ENCODE results near the gene MYL3.

Gene MYL3

DNA sequence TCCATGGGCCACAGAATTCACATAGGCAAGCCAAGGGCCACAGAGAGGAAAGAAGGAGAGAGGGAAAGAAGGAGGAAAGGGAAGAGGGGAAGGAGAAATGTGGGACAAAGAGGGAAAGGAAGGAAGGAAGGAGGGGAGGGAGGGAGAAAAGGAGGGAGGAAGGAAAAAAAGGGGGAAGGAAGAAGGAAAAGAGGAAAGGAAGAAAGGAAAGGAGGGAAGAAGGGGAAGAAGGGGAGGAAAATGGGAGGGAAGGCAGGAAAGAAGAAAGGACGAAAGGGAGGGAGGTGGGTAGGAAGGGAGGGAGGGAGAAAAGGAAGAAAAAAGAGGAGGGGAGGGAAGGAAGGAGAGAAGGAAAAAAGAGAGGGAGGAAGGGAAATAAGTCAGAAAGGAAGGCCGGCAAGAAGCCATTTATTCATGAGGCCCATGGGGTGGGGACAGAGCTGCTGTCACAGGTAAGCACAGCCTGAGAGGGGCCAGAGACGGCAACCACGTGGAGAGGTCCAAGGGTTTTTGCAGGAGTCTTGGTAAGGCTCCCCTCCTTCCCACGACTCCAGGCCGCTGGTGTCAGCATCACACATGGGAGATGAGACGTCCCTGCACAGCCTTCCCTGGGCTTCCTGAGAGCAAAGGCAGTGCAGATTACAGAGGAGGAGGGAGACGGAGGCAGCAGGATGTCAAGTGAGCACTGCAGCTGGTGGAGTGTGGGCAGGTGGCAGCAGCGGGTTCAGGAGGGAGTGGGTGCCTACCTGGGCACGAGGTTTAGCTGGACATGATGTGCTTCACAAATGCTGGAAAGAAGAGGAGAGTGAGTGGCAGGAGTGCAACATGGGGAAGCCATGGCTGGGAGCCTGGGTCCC, 5.5 kb downstream of the MYL3 start:
- Histone ChIP-seq H3K27ac (no peak overlapping the region), H3K4me1 (ENCODE audit: low read depth, poor library complexity, severe bottlenecking) (no peaks in the 10 kb centered on the region), H3K9ac (no peak overlapping the region), H3K4me2 (no peak overlapping the region), H3K4me3 (IDR thresholded peaks at IDR 0.05; ENCODE audit: insufficient read depth, low read depth, low read length) (no peak overlapping the region), H3K79me2 (ENCODE audit: insufficient read depth, low read depth) (no peaks in the 10 kb centered on the region), H2AFZ (ENCODE audit: low read depth) (no peak overlapping the region), H3K36me3 (ENCODE audit: insufficient read depth) (no peaks in the 10 kb centered on the region), H4K20me1 (ENCODE audit: insufficient read depth) (no peaks in the 10 kb centered on the region), H3K27me3 (ENCODE audit: insufficient read depth, low read depth) (no peaks in the 10 kb centered on the region)
- TF ChIP-seq, protein P1, sequence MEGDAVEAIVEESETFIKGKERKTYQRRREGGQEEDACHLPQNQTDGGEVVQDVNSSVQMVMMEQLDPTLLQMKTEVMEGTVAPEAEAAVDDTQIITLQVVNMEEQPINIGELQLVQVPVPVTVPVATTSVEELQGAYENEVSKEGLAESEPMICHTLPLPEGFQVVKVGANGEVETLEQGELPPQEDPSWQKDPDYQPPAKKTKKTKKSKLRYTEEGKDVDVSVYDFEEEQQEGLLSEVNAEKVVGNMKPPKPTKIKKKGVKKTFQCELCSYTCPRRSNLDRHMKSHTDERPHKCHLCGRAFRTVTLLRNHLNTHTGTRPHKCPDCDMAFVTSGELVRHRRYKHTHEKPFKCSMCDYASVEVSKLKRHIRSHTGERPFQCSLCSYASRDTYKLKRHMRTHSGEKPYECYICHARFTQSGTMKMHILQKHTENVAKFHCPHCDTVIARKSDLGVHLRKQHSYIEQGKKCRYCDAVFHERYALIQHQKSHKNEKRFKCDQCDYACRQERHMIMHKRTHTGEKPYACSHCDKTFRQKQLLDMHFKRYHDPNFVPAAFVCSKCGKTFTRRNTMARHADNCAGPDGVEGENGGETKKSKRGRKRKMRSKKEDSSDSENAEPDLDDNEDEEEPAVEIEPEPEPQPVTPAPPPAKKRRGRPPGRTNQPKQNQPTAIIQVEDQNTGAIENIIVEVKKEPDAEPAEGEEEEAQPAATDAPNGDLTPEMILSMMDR (conservative IDR thresholded peaks at IDR 0.05; ENCODE audit: low read depth, low read length), result no peak

DNA sequence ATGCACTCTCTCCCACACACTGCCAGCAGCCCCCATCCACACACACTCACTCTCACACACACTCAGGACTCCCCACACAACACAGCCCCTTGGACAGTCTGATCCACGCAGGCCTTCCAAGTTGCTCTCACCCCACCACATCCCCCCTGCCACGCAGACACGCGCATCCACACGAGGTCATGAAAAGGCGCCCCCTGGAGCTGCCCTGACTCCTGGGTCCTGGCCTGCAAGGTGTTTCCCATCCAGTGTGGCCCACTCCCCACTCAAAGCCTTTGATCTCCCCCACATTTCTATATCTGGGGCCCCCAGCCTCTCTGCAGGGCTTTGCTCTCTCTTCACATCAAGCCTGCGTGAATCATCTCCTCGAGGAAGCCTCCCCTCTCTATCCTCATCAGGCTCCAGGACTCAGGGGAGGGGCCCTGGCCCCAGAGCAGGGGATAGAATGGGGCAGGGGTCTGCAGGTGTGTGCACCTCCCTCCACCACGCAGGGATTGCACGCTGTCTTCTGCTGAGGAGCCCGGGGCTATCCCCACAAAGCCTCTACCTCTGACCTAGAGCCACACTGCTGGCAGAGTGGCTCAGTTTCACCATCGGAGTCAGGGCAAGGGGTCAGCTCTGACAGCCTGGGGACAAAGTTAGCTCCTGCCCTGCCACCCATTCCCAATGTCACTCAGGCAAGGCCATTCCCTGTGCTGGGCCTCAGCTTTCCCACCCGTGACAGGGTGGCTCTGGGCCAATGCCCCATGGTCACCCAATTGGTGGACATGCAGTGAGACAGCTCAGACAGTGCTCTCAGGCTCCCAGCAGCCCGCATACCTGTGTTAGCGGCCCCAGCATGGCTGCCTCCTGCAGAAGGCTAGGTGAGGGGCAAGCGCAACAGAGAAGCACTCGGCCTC, 6.4 kb downstream of the MYL3 start:
- Histone ChIP-seq H3K79me2 (ENCODE audit: insufficient read depth, low read depth) (no peaks in the 10 kb centered on the region), H3K36me3 (ENCODE audit: insufficient read depth) (no peaks in the 10 kb centered on the region), H3K4me1 (ENCODE audit: low read depth, poor library complexity, severe bottlenecking) (no peaks in the 10 kb centered on the region), H3K4me2 (no peak overlapping the region), H4K20me1 (ENCODE audit: insufficient read depth) (no peaks in the 10 kb centered on the region), H3K27ac (no peak overlapping the region), H3K9ac (no peak overlapping the region), H2AFZ (ENCODE audit: low read depth) (no peak overlapping the region), H3K27me3 (ENCODE audit: insufficient read depth, low read depth) (no peaks in the 10 kb centered on the region), H3K4me3 (IDR thresholded peaks at IDR 0.05; ENCODE audit: insufficient read depth, low read depth, low read length) (no peak overlapping the region)
- TF ChIP-seq, protein P1 (conservative IDR thresholded peaks at IDR 0.05; ENCODE audit: low read depth, low read length), result no peak

DNA sequence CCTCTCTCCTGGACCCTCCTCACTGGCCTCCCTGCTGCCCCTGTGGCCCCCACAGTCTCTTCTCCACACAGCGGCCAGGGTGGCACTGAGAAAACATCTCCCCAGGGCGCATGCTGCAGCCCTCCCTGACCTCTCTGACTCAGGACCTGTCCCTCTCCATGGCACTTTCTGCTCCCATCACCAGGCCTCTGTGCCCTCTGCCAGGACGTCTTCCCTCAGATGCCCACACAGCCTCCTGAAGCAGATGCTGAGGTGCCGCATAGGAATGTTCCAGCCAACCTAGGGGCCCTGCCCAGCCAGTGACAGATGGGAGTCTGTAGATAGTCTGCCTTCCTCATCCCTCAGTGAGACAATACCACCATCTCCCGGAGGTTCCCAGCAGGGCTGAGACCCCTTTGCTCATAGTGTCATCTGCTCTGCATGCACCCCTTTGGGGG, 8.7 kb downstream of the MYL3 start:
- TF ChIP-seq, protein P1 (conservative IDR thresholded peaks at IDR 0.05; ENCODE audit: low read depth, low read length), result no peak
- H3K4me2 ChIP-seq, result no peak overlapping the region
- no peaks in the 10 kb centered on the region for H3K27me3 ChIP-seq (ENCODE audit: insufficient read depth, low read depth)

DNA sequence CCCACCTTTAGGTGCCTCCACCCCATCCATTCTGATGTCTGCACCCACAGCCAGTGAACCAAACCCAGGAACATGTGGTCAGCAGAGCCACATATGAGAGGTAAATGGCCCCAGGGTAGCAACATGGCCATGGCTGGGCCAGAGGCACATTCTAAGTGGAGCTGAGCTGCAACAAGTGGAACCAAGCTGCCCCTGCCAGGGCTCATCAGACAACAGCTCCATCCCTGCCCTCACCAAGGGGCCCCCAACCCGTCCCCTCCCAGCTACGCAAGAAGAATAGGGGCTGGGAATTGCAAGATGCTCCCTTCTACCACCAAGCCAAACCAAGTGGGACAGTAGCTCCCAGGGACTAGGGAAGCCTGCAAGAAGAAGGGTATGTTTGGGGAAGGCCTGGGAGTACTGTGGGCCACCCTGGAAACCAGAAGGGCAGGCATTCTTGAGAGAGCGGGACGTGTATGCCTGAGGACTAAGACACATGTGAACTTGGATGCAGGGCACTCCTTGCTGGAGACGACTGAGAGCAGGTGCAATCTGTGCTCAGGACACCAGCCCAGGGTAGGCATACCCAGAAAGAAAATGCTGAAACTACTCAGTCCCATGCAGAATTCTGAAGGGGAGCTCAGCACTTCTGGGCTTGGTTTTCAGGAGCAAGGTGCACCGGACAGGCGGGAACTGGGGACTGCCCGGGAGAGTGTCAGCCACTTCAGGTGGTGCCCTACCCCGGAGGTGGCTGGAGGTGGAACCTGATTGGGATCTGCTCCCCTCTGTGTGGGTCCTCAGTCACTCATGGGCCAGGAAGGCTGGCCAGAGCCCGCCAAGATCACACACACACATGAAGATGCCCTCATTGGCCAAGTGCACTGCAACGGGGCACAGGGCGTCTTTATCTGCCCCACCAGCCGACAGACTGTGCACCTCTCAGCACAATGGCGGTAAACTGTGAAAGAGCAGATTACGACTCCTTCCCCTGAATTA, 9.5 kb downstream of the MYL3 start:
- Histone ChIP-seq H4K20me1 (ENCODE audit: insufficient read depth) (no peaks in the 10 kb centered on the region), H3K27me3 (ENCODE audit: insufficient read depth, low read depth) (no peaks in the 10 kb centered on the region), H3K4me1 (ENCODE audit: low read depth, poor library complexity, severe bottlenecking) (no peaks in the 10 kb centered on the region), H3K36me3 (ENCODE audit: insufficient read depth) (no peaks in the 10 kb centered on the region), H3K9ac (no peak overlapping the region), H3K79me2 (ENCODE audit: insufficient read depth, low read depth) (no peaks in the 10 kb centered on the region), H3K4me3 (IDR thresholded peaks at IDR 0.05; ENCODE audit: insufficient read depth, low read depth, low read length) (no peak overlapping the region), H3K4me2 (no peak overlapping the region), H2AFZ (ENCODE audit: low read depth) (no peak overlapping the region), H3K27ac (no peak overlapping the region)
- TF ChIP-seq, protein P1 (conservative IDR thresholded peaks at IDR 0.05; ENCODE audit: low read depth, low read length), result no peak

More for the DNA sequence above, 8.7 kb downstream of the MYL3 start:
- Histone ChIP-seq H3K4me3 (IDR thresholded peaks at IDR 0.05; ENCODE audit: insufficient read depth, low read depth, low read length) (no peak overlapping the region), H3K36me3 (ENCODE audit: insufficient read depth) (no peaks in the 10 kb centered on the region), H2AFZ (ENCODE audit: low read depth) (no peak overlapping the region), H3K4me1 (ENCODE audit: low read depth, poor library complexity, severe bottlenecking) (no peaks in the 10 kb centered on the region), H3K9ac (no peak overlapping the region), H4K20me1 (ENCODE audit: insufficient read depth) (no peaks in the 10 kb centered on the region), H3K27ac (no peak overlapping the region), H3K79me2 (ENCODE audit: insufficient read depth, low read depth) (no peaks in the 10 kb centered on the region)

Data from KMS-11 (cell line).